GM12892 (cell line): ENCODE data around the gene AKIRIN2.
"Not testable (repeated sequence)": the region's sequence is repeated elsewhere in the genome, so short reads cannot be mapped to it uniquely, and the experiment has no call there.

Experiments used
- DNase-seq: peaks from one replicate; pipeline ENCODE4 v3.0.0; 2011; ENCODE audit not compliant: insufficient read length
- FAIRE-seq: peaks from 2 replicates; lab custom pipeline; 2011; peaks lifted over from hg19 to GRCh38; lab: Jason Lieb, UNC
- POLR2A ChIP-seq: IDR thresholded peaks from 2 replicates; pipeline ENCODE4 v1.6.1; 2011; ENCODE audit warnings: low read depth, low read length, control low read depth
- POLR2AphosphoS5 ChIP-seq: IDR thresholded peaks from 2 replicates; pipeline ENCODE4 v1.6.1; 2011; ENCODE audit warnings: low read depth, low read length, control low read depth
- TAF1 ChIP-seq: IDR thresholded peaks from 2 replicates; pipeline ENCODE4 v1.6.1; 2011; ENCODE audit warnings: low read depth, mild to moderate bottlenecking, control low read depth, low read length, borderline replicate concordance

The AKIRIN2 gene

DNA sequence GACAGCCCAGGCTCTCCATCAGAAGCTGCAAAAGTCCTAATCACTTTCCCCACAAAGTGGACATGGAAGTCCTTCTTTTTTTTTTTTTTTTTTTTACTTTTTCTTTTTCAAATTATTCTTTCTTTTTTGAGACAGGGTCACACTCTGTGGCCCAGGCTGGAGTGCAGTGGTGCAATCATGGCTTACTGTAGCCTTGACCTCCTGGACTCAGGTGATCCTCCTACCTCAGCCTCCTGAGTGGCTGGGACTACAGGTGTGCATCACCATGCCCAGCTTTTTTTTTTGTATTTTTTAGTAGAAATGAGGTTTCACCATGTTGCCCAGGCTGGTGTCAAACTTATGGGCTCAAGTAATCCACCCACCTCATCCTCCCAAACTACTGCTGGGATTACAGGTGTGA is 29.0 kb upstream of the AKIRIN2 start:
- no peak for DNase-seq
- no peak for TF ChIP-seq POLR2AphosphoS5
- no peak for TF ChIP-seq TAF1
- TF ChIP-seq POLR2A: no peak
- no peak for FAIRE-seq

DNA sequence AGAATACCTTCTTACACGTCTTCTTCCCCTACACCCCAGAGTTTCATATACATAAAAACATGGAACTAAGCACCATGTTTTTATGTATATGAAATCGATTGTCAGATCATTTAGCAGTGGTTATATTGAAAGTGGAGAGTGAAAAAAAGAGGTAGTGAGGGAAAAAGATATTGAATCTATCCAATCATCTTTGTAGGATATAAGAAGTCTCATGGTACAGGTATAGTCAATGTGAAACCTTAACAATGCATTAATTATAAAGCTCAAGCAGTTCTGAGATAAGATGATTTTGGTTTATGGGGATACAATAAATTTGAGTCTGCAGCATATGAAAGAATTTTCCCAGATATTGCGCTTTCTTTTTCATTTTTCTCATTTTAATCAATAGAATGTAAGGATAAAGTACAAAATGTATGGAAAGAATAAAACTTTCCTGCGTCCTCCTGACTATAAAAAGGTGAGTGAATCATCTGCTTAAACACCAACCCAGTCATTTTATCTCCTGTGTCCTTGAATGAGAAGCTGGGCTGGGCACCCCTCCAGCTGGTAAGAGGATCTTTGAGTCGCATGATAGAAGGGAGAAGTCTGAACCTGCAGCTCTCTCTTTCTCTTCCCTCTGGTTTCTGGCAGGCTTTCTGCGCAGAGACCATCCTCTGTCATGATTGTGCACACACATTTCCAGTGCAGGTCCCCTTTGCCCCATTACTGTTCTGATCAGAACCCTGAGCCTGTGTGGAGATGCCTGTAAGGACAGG is 28.1 kb upstream of the AKIRIN2 start:
- no peak for DNase-seq

DNA sequence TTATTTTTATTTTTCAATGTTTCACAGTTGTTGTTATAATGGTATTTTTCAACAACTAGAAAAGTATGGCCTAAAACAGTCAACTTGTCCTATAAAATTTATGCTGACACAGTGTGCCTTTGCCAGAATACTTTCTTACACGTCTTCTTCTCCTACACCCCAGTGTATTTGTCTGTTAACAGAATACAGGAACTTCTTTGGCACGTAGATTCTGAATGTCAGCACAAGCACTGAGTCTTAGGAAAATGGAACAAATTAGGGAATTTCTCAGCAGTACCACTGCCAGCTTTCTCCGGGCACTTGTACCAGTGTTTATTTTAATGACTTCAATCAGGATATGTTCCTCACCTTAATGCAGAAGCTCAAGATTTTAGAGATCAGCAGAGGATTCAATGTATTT is 26.7 kb upstream of the AKIRIN2 start:
- no peak for DNase-seq
- TF ChIP-seq POLR2A (no peak), TAF1 (no peak), POLR2AphosphoS5 (no peak)
- FAIRE-seq: no peak

More for the DNA sequence above, 28.1 kb upstream of the AKIRIN2 start:
- peak; percentile 33 for FAIRE-seq
- TF ChIP-seq TAF1: no peak
- no peak for TF ChIP-seq POLR2AphosphoS5
- no peak for TF ChIP-seq POLR2A

DNA sequence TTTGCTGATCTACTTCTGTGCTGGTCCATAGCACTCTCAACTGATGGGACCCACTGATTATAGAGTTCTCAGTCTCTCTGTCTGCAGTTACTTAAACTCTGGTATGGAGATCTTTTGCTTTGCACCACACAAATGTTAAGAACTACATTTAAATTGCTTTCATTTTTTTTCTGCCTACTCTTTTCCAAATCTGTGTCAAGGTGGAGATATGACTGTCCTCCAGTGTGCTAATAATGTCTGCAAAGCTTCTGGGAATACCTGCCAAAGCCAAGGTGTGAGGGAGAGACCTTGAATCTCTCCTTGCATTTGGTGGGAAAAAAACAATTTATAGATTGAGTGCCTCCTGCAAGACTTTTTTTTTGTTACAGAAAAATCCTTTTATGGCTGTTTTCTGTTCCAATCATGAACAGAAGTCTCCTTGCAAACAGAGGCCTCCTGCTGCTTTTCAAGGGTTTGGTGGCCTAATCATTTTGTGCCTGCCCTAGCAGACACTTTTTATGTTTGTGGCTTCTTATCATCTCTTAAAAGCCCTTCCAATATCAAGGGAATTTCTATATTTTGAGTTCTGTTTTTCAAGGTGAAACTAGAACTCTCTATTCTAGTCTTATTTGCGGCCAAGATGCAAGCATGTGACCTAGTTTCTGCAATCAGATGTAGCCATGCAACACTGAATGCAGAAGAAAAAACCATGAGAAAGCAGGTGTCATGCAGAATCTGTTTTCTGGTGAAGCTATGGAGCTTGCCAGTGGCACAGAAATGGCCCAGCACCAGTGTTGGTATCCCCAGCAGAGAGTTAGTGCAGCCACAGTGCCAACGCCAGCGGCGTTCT is 23.2 kb upstream of the AKIRIN2 start:
- DNase-seq: no peak
- FAIRE-seq: peak; percentile 89
- TF ChIP-seq TAF1: no peak
- TF ChIP-seq POLR2A: peak; percentile 38; the same call in 1 of the 2 replicates
- TF ChIP-seq POLR2AphosphoS5: no peak

DNA sequence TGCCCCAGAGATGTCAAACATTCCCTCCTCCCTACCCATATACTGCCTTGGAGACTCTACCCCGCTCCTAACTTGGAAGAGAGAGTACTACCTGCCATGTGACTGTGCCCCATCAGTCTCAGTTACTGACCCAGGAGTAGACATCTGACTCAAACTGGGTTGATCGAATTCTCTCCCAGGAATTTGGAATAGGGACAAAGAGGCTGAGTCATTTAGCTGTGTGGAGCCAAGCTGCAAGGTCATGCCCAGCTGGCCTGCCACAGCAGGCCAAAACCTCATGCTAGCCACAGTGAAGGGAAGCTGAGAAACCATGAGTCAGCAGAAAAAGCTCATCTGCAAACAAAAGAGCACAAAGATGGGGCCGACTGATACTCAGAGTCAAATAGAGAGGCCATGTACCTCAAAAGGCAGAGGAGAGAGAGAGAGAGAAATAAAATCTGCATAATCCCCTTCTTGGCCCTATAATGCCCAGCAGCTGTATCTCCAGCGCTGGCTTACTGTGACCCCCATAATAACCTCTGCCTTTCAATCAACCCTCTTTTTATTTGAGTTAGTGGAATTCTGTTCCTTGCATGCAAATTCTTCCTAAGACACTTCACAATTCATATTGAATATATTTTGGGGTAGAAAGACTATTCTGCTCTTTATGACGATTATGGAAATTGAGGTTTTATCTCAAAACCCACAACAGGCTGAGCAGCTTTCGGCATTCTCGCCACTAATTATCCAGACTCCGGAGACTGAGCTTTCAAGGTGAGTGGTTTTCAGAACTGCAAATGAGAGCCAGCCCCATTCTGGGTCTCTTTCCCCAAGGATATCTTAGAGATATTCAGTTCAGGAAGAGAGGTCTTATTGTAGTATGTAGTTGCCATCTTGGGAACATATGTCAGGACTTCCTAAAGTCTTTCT is 21.4 kb upstream of the AKIRIN2 start:
- DNase-seq (no peak), FAIRE-seq (peak; percentile 68)
- TF ChIP-seq TAF1 (no peak), POLR2AphosphoS5 (no peak), POLR2A (no peak)

DNA sequence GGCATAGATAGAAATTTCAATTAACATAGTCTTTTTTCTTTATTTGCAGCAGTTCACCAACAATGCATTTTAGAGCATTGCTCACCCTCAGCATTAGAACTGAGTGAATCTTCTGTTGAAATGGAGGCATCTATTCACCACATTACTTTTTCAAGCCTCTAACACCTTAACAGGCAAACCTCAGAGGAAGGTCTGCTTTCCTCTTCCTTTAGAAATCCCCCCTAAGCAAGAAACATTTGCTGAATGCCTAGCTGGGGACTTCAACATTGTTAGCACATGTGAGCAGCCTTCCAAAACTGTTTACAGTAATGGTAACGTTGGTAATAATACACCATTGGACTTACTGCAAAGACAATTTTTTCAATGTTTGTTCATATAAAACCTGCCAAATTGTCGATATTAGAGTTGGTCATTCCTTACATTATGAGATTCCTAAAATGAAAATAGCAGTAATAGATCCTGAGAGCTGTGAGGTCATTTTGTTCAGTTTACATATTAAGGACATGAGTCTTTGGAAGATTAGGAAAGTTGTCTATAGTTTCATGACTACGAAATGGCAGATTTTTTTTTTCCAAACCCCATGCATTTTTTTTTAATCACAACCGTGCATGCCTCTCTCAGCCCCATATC is 20.6 kb upstream of the AKIRIN2 start:
- no peak for TF ChIP-seq TAF1
- TF ChIP-seq POLR2AphosphoS5: no peak
- no peak for TF ChIP-seq POLR2A
- DNase-seq: no peak
- FAIRE-seq: peak; percentile 81

DNA sequence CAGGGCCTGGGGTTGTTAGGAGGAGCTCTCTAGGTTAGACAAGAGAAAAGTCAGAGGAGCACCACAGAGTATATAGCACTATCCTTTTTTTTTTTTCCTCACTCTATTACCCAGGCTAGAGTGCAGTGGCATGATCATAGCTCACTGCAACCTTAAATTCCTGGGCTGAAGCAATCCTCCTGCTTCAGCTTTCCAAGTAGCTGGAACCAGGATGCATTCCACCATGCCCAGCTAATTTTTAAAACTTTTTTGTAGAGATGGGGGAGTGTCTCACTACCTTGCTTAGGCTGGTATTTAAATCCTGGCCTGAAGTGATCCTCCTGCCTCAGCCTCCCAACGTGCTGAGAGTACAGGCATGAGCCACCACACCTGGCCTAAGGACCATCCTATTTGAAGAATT is 19.3 kb upstream of the AKIRIN2 start:
- DNase-seq: no peak
- FAIRE-seq: no peak
- TF ChIP-seq POLR2AphosphoS5: no peak
- TF ChIP-seq POLR2A: no peak
- TF ChIP-seq TAF1: no peak

DNA sequence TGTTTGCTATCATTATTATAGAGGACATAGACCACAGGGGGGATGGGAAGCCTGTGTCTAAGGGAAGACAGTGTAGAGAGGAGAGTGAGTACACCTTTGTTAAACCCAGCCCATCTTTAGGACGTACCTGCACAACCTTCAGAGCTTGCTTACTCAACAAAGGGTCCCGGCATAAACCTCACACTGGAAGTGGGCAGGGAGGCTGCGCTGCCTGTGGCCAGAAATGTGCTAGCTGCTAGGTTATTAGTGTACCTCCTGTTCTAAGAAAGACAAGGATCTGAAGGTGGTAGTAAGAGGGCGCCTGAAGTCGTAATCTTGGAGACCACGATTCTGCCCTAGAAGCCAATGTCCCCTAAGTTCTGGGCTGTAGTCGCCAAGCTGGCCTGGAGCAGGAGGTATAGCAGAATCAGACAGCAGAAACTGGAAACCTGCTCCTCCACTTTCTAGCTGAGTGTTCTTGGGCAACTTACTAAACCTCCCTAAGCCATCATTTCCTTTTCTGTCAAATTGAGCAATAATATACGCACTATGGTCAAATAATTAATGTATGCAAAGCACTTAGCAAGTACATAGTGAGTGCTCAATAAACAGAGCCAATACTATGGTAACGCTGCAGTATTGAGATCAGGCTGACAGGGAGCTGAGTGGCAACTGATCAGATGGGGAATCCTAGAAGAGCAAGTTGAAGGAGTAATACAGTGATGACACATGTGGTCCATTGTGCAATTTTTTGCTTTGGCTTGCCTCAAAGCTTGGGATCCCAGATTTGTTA is 16.8 kb upstream of the AKIRIN2 start:
- TF ChIP-seq TAF1 (no peak), POLR2AphosphoS5 (no peak), POLR2A (no peak)
- DNase-seq: no peak
- peak; percentile 73 for FAIRE-seq

DNA sequence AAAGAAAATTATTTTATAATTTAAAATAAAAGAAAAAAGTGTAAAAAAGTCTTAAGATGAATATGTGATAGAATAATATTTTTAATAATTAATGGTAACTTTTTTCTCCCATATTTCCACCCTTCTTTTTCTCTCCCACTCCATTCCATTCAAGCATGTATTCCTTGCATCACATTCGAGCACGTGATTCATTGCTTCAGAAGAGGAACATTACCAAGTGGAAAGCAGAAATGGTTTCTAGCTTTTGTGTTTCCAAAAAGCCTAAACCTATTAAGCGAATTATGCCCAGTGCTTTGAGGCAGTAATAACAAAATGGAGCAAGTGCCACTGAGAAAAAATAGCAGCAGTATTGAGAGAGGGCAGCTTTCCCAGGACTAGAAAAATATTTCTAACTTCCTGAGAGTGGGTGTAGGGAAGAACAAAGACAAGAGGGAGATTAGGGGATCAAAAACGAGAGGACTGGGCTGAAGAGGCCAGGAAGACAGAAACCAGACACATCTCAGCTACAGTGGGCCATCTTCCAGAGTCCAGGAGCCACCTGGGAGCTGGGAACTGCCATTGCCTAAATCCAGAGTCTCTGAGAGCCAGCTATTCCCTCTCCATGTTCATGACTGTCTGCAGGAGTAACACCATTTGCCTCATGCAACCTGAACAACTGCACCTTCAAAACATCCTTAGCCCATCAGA is 15.0 kb upstream of the AKIRIN2 start:
- TF ChIP-seq POLR2AphosphoS5 (no peak), TAF1 (no peak), POLR2A (no peak)
- FAIRE-seq (no peak), DNase-seq (no peak)

DNA sequence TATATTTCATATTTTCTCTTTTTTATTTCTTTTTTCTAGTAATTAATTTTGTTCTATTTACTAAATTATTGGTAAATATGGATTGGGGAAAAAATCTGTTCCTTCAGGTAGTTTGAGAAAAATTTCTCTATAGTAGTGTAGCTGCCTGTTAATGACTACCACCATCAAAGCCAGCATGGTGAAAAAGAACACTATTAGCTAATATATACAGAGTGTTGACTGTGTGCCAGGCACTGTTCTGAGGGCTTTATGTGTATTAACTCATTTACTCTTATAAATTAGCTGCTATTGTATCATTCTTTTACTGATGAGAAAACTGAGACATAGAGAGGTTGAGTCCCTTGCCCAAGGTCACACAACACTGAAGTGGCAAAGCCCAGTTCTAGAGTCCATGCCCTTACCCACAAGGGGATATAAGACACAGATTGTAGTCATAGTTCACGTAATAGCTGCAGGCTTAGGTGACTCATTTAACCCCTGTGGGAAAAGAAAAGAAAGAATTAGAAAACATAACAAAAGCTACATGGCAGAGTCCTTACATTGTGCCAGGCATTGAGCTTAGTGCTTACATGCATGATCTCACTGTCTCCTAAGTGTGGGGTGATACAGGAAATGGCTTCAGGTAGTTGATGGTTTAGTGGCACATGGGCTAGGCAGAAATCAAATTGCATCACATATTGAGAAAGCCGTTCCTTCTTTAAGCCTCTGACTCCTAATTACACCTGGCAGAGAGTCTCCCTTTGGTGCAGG is 12.2 kb upstream of the AKIRIN2 start:
- TF ChIP-seq POLR2AphosphoS5 (no peak), POLR2A (no peak), TAF1 (no peak)
- FAIRE-seq (peak; percentile 76), DNase-seq (no peak)

DNA sequence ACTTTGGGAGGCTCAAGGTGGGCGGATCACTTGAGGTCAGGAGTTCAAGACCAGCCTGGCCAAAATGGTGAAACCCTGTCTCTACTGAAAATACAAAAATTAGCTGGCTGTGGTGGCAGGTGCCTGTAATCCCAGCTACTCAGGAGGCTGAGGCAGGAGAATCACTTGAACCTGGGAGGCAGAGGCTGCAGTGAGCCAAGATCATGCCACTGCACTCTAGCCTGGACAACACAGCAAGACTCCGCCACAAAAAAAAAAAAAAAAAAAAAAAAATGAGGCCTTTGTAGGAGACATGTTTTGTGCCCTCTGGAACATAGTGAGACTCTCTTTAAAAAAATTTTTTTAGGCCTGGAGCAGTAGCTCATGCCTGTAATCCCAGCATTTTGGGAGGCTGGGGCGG is 10.7 kb upstream of the AKIRIN2 start:
- not testable (repeated sequence) for DNase-seq, FAIRE-seq
